ENCODE measurements around the gene DLGAP3. TPM values are rescaled to one million over a fixed set of nuclear protein-coding genes. Genes with fewer than 3 reads are reported as not detected.

DLGAP3 gene
- 1 to 10 TPM in 1 of 5 donors, under 1 TPM in 4; 0.78 to 1.6 (median 0.99) TPM for total RNA-seq
- total RNA-seq (2013), result 0.44 TPM
- 0.61 to 4.1 (median 2.0) reads per million in 29 experiments for total RNA-seq

GRCh38 chr1:34929497-34929852 is at the start of gene DLGAP3:
TSS of gene DLGAP3 (minus strand) at chr1:34929650. CDS start at chr1:34905383, 24,267 bp downstream.
- H3K27me3 Mint-ChIP-seq, result peaks cover 55 to 62% of the 10 kb centered on the region in 2 donors
- H3K36me3 Mint-ChIP-seq, result no peaks in the 10 kb centered on the region
- ChIA-PET POLR2A (interaction anchor here in 1 of 2 donors (0.7 kb wide), 1 partner anchor 14 kb away, joined by 8 read pairs; no protein-coding TSS in a partner anchor), CTCF (interaction anchor here in 1 of 2 donors (0.6 kb wide), 1 partner anchor 1617 kb away, joined by 4 read pairs; no protein-coding TSS in a partner anchor)
- ATAC-seq (replicated peaks in 1 of 4) (peak; percentile 40 to 61 (median 43)), DNase-seq (peak in 2 of 35 experiments; percentile 2 to 21)
- no peak within 1 kb of the TSS for H3K27ac ChIP-seq (ENCODE audit: low read length)
- peaks cover 4 to 19% of the 10 kb centered on the region in 2 experiments for H3K4me1 ChIP-seq (ENCODE audit: control insufficient read depth in 1 of 2, extremely low read depth in 1 of 2, insufficient read depth in 2 of 2, low read length in 2 of 2)
- H3K4me1 Mint-ChIP-seq, result peaks cover 8 to 11% (median 9%) of the 10 kb centered on the region in 3 donors
- no peaks in the 10 kb centered on the region for H3K9me3 Mint-ChIP-seq
- peak within 1 kb of the TSS; percentile 77 to 84 (median 77) for H3K4me3 Mint-ChIP-seq
- peak within 1 kb of the TSS; percentile 31 to 62 for H3K4me3 ChIP-seq (ENCODE audit: control insufficient read depth in 1 of 2, extremely low read depth in 1 of 2, low read length in 1 of 2)
- H3K27me3 ChIP-seq (replicated peaks in 1 of 2; ENCODE audit: control insufficient read depth in 2 of 2, extremely low read depth in 1 of 2, insufficient read depth in 2 of 2, low read length in 1 of 2), result peaks cover 17 to 64% of the 10 kb centered on the region in 2 experiments
- no peaks in the 10 kb centered on the region for H3K36me3 ChIP-seq (ENCODE audit: control insufficient read depth in 2 of 2, extremely low read depth in 1 of 2, insufficient read depth in 1 of 2, low read length in 1 of 2)
- H3K9me3 ChIP-seq, result no peaks in the 10 kb centered on the region
- 1% methylated on average over 37 of the region's 50 CpGs for WGBS (ENCODE audit: insufficient coverage)
- H3K27ac Mint-ChIP-seq, result peak within 1 kb of the TSS in 1 of 2 donors; percentile 7

- no peaks in the 10 kb centered on the region for H3K27me3 Mint-ChIP-seq
- no peak for ATAC-seq (replicated peaks in 1 of 4)
- no peaks in the 10 kb centered on the region for H3K27me3 ChIP-seq (replicated peaks in 1 of 2; ENCODE audit: control insufficient read depth in 2 of 2, extremely low read depth in 1 of 2, insufficient read depth in 2 of 2, low read length in 1 of 2)
- H3K36me3 ChIP-seq (ENCODE audit: control insufficient read depth in 2 of 2, extremely low read depth in 1 of 2, insufficient read depth in 1 of 2, low read length in 1 of 2), result peaks cover 0 to 31% of the 10 kb centered on the region in 2 donors
- peaks cover 38 to 45% (median 39%) of the 10 kb centered on the region in 3 donors for H3K4me1 Mint-ChIP-seq
- CTCF ChIA-PET, result no interaction called here
- H3K27ac Mint-ChIP-seq, result peak overlapping the region in 1 of 2 donors; percentile 48
- peaks cover 22% of the 10 kb centered on the region for H3K36me3 Mint-ChIP-seq
- POLR2A ChIA-PET, result no interaction called here
- no peak for DNase-seq
- H3K9me3 Mint-ChIP-seq, result peaks cover 0 to 4% (median 0%) of the 10 kb centered on the region in 3 donors
- H3K4me3 Mint-ChIP-seq, result no peak overlapping the region
- no peak overlapping the region for H3K4me3 ChIP-seq (ENCODE audit: control insufficient read depth in 1 of 2, extremely low read depth in 1 of 2, low read length in 1 of 2)
- no peak overlapping the region for H3K27ac ChIP-seq (ENCODE audit: low read length)
- no peaks in the 10 kb centered on the region for H3K9me3 ChIP-seq
- WGBS (ENCODE audit: insufficient coverage), result 96% methylated on average over 3 of the region's 6 CpGs
- H3K4me1 ChIP-seq (ENCODE audit: control insufficient read depth in 1 of 2, extremely low read depth in 1 of 2, insufficient read depth in 2 of 2, low read length in 2 of 2), result peaks cover 2 to 20% of the 10 kb centered on the region in 2 experiments
Observed at GRCh38 chr1:34978921-34979320, 49.5 kb upstream of the DLGAP3 start.

- peaks cover 0 to 9% of the 10 kb centered on the region in 2 experiments for H3K4me1 ChIP-seq (ENCODE audit: control insufficient read depth in 1 of 2, extremely low read depth in 1 of 2, insufficient read depth in 2 of 2, low read length in 2 of 2)
- no peak overlapping the region for H3K27ac ChIP-seq (ENCODE audit: low read length)
- DNase-seq (no peak), ATAC-seq (replicated peaks in 1 of 4) (no peak)
- Mint-ChIP-seq H3K27ac (peak overlapping the region in 1 of 2 donors; percentile 69), H3K27me3 (no peaks in the 10 kb centered on the region), H3K36me3 (peaks cover 22% of the 10 kb centered on the region), H3K4me1 (peaks cover 28 to 35% (median 32%) of the 10 kb centered on the region in 3 donors), H3K4me3 (no peak overlapping the region), H3K9me3 (peaks cover 0 to 4% (median 0%) of the 10 kb centered on the region in 3 donors)
- H3K4me3 ChIP-seq (ENCODE audit: control insufficient read depth in 1 of 2, extremely low read depth in 1 of 2, low read length in 1 of 2), result no peak overlapping the region
- no peaks in the 10 kb centered on the region for H3K27me3 ChIP-seq (replicated peaks in 1 of 2; ENCODE audit: control insufficient read depth in 2 of 2, extremely low read depth in 1 of 2, insufficient read depth in 2 of 2, low read length in 1 of 2)
- ChIA-PET POLR2A (no interaction called here), CTCF (no interaction called here)
- no CpG with 5 or more reads among the region's 2 CpGs for WGBS (ENCODE audit: insufficient coverage)
- H3K9me3 ChIP-seq, result no peaks in the 10 kb centered on the region
- peaks cover 0 to 31% of the 10 kb centered on the region in 2 donors for H3K36me3 ChIP-seq (ENCODE audit: control insufficient read depth in 2 of 2, extremely low read depth in 1 of 2, insufficient read depth in 1 of 2, low read length in 1 of 2)
Observed at GRCh38 chr1:34977858-34978257, 48.4 kb upstream of the DLGAP3 start.

- Mint-ChIP-seq H3K27ac (no peak overlapping the region), H3K36me3 (peaks cover 22% of the 10 kb centered on the region), H3K4me3 (no peak overlapping the region), H3K4me1 (peaks cover 25 to 30% (median 28%) of the 10 kb centered on the region in 3 donors), H3K27me3 (no peaks in the 10 kb centered on the region), H3K9me3 (peaks cover 0 to 4% (median 0%) of the 10 kb centered on the region in 3 donors)
- Histone ChIP-seq H3K4me3 (ENCODE audit: control insufficient read depth in 1 of 2, extremely low read depth in 1 of 2, low read length in 1 of 2) (no peak overlapping the region), H3K27me3 (replicated peaks in 1 of 2; ENCODE audit: control insufficient read depth in 2 of 2, extremely low read depth in 1 of 2, insufficient read depth in 2 of 2, low read length in 1 of 2) (no peaks in the 10 kb centered on the region), H3K27ac (ENCODE audit: low read length) (no peak overlapping the region), H3K9me3 (no peaks in the 10 kb centered on the region), H3K36me3 (ENCODE audit: control insufficient read depth in 2 of 2, extremely low read depth in 1 of 2, insufficient read depth in 1 of 2, low read length in 1 of 2) (peaks cover 0 to 30% of the 10 kb centered on the region in 2 donors), H3K4me1 (ENCODE audit: control insufficient read depth in 1 of 2, extremely low read depth in 1 of 2, insufficient read depth in 2 of 2, low read length in 2 of 2) (peaks cover 0 to 4% of the 10 kb centered on the region in 2 experiments)
- 96% methylated on average over 10 of the region's 13 CpGs for WGBS (ENCODE audit: insufficient coverage)
- DNase-seq (no peak), ATAC-seq (replicated peaks in 1 of 4) (no peak)
- CTCF ChIA-PET, result no interaction called here
- POLR2A ChIA-PET, result no interaction called here
Observed at GRCh38 chr1:34977210-34977471, 47.7 kb upstream of the DLGAP3 start.

- H3K27me3 ChIP-seq (replicated peaks in 1 of 2; ENCODE audit: control insufficient read depth in 2 of 2, extremely low read depth in 1 of 2, insufficient read depth in 2 of 2, low read length in 1 of 2), result no peaks in the 10 kb centered on the region
- DNase-seq (no peak), ATAC-seq (replicated peaks in 1 of 4) (no peak)
- H3K9me3 ChIP-seq, result no peaks in the 10 kb centered on the region
- H3K36me3 ChIP-seq (ENCODE audit: control insufficient read depth in 2 of 2, extremely low read depth in 1 of 2, insufficient read depth in 1 of 2, low read length in 1 of 2), result peaks cover 0 to 25% of the 10 kb centered on the region in 2 donors
- ChIA-PET CTCF (no interaction called here), POLR2A (no interaction called here)
- H3K4me3 ChIP-seq (ENCODE audit: control insufficient read depth in 1 of 2, extremely low read depth in 1 of 2, low read length in 1 of 2), result no peak overlapping the region
- H3K4me3 Mint-ChIP-seq, result no peak overlapping the region
- no peaks in the 10 kb centered on the region for H3K27me3 Mint-ChIP-seq
- H3K27ac ChIP-seq (ENCODE audit: low read length), result no peak overlapping the region
- H3K4me1 Mint-ChIP-seq, result peaks cover 23 to 28% (median 28%) of the 10 kb centered on the region in 3 donors
- peaks cover 0 to 4% (median 0%) of the 10 kb centered on the region in 3 donors for H3K9me3 Mint-ChIP-seq
- 98% methylated on average over 67 of the region's 72 CpGs for WGBS (ENCODE audit: insufficient coverage)
- no peaks in the 10 kb centered on the region for H3K4me1 ChIP-seq (ENCODE audit: control insufficient read depth in 1 of 2, extremely low read depth in 1 of 2, insufficient read depth in 2 of 2, low read length in 2 of 2)
- H3K27ac Mint-ChIP-seq, result no peak overlapping the region
- peaks cover 18% of the 10 kb centered on the region for H3K36me3 Mint-ChIP-seq
Observed at GRCh38 chr1:34976384-34977209, 47.1 kb upstream of the DLGAP3 start.

- no peaks in the 10 kb centered on the region for H3K27me3 Mint-ChIP-seq
- H3K27ac Mint-ChIP-seq, result no peak overlapping the region
- CTCF ChIA-PET, result no interaction called here
Observed at GRCh38 chr1:34975771-34976170, 46.3 kb upstream of the DLGAP3 start.

More at GRCh38 chr1:34975771-34976170, 46.3 kb upstream of the DLGAP3 start:
- peaks cover 12% of the 10 kb centered on the region for H3K36me3 Mint-ChIP-seq
- Histone ChIP-seq H3K27me3 (replicated peaks in 1 of 2; ENCODE audit: control insufficient read depth in 2 of 2, extremely low read depth in 1 of 2, insufficient read depth in 2 of 2, low read length in 1 of 2) (no peaks in the 10 kb centered on the region), H3K4me1 (ENCODE audit: control insufficient read depth in 1 of 2, extremely low read depth in 1 of 2, insufficient read depth in 2 of 2, low read length in 2 of 2) (no peaks in the 10 kb centered on the region), H3K36me3 (ENCODE audit: control insufficient read depth in 2 of 2, extremely low read depth in 1 of 2, insufficient read depth in 1 of 2, low read length in 1 of 2) (peaks cover 0 to 19% of the 10 kb centered on the region in 2 donors), H3K9me3 (no peaks in the 10 kb centered on the region), H3K4me3 (ENCODE audit: control insufficient read depth in 1 of 2, extremely low read depth in 1 of 2, low read length in 1 of 2) (no peak overlapping the region), H3K27ac (ENCODE audit: low read length) (no peak overlapping the region)
- ATAC-seq (replicated peaks in 1 of 4), result no peak
- DNase-seq, result no peak
- peaks cover 16 to 33% (median 27%) of the 10 kb centered on the region in 3 donors for H3K4me1 Mint-ChIP-seq
- POLR2A ChIA-PET, result no interaction called here
- 90% methylated on average over 2 of the region's 6 CpGs for WGBS (ENCODE audit: insufficient coverage)
- no peak overlapping the region for H3K4me3 Mint-ChIP-seq
- H3K9me3 Mint-ChIP-seq, result peaks cover 0 to 4% (median 0%) of the 10 kb centered on the region in 3 donors

Data from T-cell (primary cell).